ENCODE measurements around the gene PCNX2.

The PCNX2 gene

GRCh38 chr1:233313434-233314155, 18.1 kb upstream of the PCNX2 start:
- DNase-seq: no peak

DNA sequence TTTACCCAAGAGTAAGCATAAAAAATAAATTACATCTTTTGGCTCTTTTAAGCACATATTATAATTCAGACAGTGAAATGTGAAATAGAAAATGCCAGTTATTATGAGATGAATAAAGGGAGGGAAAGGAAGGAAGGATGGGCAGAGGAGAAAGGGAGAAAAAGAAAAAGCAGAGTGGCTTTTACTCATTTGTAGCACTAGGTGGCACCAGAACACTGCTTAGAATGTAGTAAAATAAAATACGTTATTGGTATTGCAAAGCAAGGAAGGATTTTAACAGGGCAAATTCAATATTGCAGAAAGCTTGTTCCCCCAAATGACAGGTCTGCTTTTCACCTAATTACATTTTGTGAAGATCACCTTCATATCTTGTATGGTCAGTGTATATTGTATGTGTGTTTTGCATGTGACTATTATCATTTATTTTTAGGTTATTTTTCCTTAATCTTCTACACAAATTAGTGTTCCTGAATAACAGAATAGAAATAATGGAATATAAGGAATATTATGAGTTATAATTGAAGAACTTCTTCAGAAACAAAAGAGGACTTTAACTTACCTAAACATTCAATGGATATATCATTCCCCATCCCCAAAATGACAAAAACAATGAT, 9.1 kb upstream of the PCNX2 start:
- peak; percentile 69 for DNase-seq

DNA sequence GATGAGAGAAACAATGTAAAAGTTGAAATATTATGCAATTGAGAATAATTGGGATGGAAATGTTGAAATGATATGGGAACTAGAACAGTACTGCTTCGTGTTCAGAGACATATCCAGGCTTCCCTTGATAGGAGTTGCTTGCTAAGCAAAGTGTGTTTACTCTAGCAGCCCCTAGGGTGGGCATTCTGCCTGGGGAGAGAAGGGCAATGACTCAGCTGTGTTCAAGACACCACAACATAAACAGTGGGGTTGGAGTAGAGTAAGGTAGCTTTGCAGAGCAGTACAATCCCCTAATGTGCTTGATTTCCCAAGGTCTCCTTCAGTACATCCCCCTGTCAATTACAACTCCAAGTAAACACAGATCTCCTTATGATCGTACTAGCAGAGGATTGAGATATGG, 4.8 kb upstream of the PCNX2 start:
- no peak for DNase-seq

- peak; percentile 80 for DNase-seq
These were observed 3.9 kb upstream of the PCNX2 start for GRCh38 chr1:233299450-233299849.

- peak; percentile 19 for DNase-seq
These were observed 424 bp upstream of the PCNX2 start for GRCh38 chr1:233295975-233296322.

GRCh38 chr1:233294913-233295236, 650 bp downstream of the PCNX2 start:
- DNase-seq: peak; percentile 83

DNA sequence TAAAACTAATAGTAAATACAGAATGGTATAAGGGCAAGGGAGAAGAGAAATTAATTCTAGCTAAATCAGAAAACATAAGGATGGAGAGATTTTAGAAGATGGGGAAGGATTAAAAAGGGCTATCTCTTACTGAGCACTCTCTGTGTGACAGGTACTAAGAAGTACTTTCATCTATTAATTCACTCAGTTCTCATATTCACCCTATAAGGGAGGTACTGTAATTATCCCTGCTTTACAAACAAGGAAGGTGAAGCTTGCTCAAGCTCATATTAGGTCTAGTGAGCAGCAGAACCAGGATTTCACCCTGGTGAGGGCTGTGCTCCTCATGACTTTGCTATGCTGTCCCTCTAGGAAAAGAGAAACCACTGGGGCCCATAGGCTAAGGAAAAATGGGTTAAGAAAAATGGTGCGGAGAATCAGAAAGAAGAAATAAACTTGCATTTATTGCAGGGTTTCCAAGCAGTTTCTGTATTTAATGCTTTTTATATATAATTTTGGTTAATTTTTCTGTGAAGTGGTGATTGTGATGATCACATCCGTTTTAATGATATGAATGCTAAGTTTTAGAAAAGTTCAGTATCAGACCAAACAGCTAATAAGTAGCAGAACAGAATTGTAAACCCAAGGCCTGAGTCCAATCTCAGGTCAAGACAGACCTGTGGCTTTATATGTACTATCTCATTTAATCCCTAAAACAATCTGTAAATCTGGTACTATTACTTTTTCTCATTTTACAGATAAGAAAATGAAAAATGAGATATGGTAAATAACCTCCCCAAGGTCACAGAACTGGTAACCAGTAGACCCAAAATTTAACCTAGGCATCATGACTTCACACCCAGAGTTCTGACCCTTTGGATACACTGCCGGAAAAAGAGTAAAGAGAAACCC, 1.7 kb downstream of the PCNX2 start:
- no peak for DNase-seq

DNA sequence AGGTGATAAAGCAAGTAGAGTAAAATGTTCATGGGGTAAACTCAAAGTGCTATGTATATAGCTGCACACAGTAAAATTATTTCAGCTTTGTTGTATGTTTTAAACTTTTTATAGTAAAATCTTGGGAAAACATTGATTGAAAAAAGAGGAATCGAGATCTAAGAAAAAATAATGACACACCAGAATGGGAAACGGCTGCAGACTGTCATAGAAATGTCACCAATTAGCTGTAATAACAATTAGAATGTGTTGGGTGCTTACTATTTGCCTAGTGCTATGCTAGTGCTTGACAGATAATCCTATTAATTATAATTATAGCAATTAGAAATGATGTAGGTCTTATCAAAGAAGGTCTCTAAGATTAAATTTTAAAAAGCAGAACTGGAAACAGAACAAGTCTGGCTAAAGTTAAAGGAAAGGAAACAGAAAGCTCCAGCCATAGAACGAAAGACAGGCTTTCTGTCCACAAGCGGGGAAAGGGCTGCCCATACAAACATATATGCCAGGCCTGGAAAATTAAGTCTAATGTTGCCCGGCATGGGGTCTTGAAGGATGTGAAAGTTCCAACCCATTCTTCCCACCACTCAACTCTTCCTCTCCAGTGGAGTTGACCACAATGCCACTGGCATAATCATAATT, 5.0 kb downstream of the PCNX2 start:
- no peak for DNase-seq

GRCh38 chr1:233289676-233290075, 5.8 kb downstream of the PCNX2 start:
- DNase-seq: no peak

DNA sequence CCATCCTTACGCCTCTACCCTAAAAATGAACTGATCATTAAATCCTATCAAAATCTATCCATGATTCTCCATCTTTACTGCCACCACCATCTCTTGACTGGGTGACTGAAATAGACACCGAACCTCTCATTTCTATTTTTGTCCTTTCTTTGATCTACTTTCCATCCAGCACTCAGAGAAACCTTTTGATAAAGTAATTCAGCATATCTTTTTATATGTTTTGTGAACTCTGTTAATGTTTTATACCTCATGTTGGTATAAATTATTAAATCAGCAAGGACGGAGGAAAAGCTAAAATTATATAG, 13.0 kb downstream of the PCNX2 start:
- no peak for DNase-seq

DNA sequence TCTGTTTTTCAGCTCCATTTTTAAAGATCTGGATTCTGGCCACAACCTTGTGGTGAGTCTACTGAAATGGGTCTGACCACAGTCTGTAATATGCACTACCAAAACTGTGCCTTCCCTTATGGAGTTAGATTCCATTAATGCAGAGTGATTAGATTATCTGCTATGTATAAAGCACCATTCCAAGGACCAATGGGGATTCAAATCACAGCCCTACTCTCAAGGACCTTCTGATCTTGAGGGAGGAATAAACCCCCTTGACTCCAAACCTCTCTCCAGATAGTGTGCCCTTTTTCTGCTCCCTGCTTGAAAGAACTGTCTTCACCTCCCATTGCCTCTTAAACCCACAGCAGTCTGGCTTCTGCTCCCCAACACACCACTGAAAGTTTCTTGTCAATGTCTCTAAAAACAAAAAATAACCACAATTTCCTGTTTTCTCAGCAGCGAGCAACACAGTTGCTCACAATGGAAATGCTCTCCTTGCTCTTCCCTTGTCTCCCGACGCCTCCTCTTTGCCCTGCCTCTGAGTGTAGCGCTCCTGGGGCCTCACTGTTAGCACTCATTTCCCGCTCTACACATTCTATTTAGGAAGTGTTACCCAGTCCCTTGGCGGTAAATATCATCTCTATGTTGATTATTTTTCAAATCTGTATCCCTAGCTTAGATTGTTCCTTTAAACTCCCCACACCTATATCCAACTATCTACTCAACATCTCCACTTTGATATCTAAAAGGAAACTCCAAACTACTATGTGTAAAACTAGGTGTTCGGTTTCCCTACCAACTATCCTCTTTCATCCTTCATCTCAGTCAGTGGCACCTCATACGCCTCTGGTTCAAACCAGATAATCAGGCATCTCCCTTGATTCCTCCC, 13.6 kb downstream of the PCNX2 start:
- DNase-seq: no peak

DNA sequence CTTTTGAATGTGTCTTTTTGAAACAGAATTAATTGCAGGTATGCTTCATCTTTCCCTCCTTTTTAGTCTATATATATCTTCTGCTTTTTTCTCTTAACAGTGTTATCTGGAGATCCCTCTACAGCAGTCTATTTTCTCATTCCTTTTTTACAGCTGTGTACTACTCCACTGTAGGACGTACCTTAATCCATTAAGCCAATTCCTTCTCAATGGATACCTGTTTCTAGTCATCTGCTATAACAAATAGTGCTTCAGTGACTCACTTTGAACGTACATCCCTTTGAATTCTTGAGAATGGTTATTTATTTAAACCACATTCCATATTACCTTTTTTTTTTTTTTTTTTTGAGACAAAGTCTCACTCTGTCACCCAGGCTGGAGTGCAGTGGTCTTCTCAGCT, 15.6 kb downstream of the PCNX2 start:
- DNase-seq: no peak

DNA sequence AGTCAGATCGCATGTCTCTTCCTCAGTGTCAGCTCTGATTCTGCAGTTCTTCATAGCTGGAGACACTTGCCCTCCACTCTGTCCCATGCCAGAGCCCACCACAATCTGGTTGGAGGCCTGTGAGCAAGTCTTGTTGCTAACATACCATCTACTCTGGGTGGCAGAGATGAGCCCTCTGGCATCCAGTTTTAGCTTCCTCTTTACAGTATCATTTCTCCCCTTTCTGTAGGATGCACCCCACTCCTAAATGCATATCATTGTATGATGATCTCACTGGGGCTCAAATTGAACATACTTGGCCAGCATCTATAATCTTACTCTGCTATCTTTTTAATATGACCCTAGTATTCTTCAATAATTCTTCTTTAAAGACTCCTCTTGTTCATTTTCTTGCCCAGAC, 16.9 kb downstream of the PCNX2 start:
- no peak for DNase-seq

GRCh38 chr1:233277637-233278606, 17.6 kb downstream of the PCNX2 start:
- no peak for DNase-seq

GRCh38 chr1:233269656-233270055, 25.9 kb downstream of the PCNX2 start:
- no peak for DNase-seq

DNA sequence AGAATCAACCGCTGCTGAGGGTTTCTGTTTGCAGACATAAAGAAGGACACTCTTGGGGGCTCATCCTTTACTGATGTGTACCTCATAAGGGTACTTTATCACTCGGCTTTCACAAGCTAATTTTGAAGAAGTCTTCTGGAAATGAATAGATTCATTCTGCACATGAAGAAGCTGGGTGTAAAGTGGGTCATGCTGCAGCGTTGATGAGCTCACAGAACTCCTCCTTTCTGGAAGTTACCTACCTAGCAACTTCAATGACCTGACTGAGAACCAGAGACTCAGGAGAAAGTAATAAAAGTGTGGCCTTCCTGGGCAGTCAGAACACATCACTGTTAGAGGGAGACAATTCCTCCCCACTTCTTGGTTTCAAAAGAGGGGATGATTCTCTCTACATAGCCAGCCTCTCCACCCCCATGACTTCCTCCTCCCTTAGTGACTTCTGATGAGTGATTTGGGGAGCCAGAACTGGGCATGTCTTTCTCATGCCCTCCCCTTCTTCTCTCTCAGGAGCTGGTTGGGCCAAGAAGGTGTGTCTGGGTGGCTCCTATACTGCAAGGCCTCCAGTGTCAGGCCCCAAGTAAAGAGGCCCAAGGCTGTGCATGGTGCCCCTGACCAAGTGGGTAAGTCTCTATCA, 27.0 kb downstream of the PCNX2 start:
- no peak for DNase-seq

DNA sequence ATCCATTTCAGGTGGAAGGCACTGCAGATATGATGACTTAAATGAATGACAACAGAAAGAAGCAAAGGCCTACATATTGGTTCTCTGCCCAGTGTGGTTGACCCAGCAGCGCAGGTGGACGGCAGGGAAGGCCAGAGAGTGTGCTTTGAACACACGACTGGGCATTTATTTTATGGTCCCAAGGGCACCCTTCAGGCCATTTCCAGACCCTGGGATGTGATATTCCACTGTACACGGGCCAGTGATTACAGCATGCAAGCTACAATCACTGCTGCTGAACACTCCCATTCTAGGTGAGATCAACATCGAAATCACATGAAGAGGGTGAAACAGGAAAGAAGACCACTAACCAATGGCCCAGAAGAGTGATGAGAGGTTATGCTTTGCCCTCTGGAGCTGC, 33.8 kb downstream of the PCNX2 start:
- peak; percentile 33 for DNase-seq

DNA sequence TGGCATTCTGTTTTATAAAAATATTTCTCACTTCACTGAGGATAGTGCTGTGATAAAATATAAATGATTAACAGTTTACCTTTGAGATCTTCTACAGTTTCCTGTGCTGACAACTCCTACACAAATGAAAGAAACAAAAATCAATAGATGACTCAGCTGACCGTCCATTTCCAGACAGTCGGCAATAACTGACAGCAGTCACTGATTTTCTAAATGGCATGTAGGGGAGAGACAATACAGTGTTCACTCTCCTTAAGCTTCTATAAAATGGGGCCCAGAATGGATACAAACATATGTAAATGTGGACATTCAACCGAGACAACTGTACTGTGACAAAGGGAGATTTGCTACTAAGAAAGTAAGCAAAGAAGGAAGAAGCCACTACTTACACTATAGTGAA, 34.3 kb downstream of the PCNX2 start:
- DNase-seq: peak; percentile 72

- no peak for DNase-seq
These were observed 37.7 kb downstream of the PCNX2 start for GRCh38 chr1:233257786-233258185.

GRCh38 chr1:233256789-233257188, 38.7 kb downstream of the PCNX2 start:
- no peak for DNase-seq

DNA sequence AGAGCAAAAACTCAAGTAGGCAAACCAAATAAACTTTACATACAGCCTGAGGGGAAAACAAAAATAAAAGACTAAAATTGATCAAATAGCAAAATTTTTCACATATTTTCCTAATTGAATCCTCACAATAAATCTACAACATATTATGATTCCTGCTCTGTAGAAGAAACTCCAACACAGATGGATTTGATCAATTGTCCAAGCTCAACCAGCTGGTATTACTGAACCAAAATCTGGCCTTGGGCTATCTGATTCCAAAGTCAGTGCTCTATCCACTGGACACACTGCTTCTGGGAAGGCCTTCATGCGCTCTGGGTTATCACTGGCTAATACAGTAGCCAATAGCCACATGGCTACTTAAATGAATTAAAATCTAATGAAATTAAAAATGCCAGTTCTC, 39.3 kb downstream of the PCNX2 start:
- no peak for DNase-seq

All from DMS53 (cell line).